ENCODE measurements around the gene GRHL1. TPM values are rescaled to one million over a fixed set of nuclear protein-coding genes. Genes with fewer than 3 reads are reported as not detected.

The GRHL1 gene
- total and polyA plus RNA-seq, 9 of the 15 experiments (the other 6 are each of a cell fraction or from before 2014, with no cell fraction given) = 1.7 to 6.1 (median 4.7) TPM

- TF ChIP-seq FOXA3 (CRISPR knock-in tag; conservative IDR thresholded peaks at IDR 0.05 in 1 of 2, IDR thresholded peaks at IDR 0.05 in 1 of 2) = peak; percentile 51 to 57; a peak in 3 of 4 replicates
- TF ChIP-seq, protein P1, sequence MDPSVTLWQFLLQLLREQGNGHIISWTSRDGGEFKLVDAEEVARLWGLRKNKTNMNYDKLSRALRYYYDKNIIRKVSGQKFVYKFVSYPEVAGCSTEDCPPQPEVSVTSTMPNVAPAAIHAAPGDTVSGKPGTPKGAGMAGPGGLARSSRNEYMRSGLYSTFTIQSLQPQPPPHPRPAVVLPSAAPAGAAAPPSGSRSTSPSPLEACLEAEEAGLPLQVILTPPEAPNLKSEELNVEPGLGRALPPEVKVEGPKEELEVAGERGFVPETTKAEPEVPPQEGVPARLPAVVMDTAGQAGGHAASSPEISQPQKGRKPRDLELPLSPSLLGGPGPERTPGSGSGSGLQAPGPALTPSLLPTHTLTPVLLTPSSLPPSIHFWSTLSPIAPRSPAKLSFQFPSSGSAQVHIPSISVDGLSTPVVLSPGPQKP (CRISPR knock-in tag; IDR thresholded peaks at IDR 0.05) = no peak
- TF ChIP-seq JUNB (CRISPR knock-in tag; conservative IDR thresholded peaks at IDR 0.05) = no peak
- no peak for TF ChIP-seq SRSF3 (IDR thresholded peaks at IDR 0.05; ENCODE audit: insufficient read depth, low read length)
- TF ChIP-seq RBM25 (IDR thresholded peaks at IDR 0.05; ENCODE audit: low read depth, low read length, severe bottlenecking) = no peak
- no peak for TF ChIP-seq SETDB1 (IDR thresholded peaks at IDR 0.05; ENCODE audit: low read length)
- TF ChIP-seq, protein P2, sequence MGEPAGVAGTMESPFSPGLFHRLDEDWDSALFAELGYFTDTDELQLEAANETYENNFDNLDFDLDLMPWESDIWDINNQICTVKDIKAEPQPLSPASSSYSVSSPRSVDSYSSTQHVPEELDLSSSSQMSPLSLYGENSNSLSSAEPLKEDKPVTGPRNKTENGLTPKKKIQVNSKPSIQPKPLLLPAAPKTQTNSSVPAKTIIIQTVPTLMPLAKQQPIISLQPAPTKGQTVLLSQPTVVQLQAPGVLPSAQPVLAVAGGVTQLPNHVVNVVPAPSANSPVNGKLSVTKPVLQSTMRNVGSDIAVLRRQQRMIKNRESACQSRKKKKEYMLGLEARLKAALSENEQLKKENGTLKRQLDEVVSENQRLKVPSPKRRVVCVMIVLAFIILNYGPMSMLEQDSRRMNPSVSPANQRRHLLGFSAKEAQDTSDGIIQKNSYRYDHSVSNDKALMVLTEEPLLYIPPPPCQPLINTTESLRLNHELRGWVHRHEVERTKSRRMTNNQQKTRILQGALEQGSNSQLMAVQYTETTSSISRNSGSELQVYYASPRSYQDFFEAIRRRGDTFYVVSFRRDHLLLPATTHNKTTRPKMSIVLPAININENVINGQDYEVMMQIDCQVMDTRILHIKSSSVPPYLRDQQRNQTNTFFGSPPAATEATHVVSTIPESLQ (CRISPR knock-in tag; IDR thresholded peaks at IDR 0.05) = no peak
- peak; percentile 34; the same call in 1 of the 2 replicates for TF ChIP-seq BACH1 (tag; IDR thresholded peaks at IDR 0.05)
- TF ChIP-seq HMG20B (CRISPR knock-in tag; IDR thresholded peaks at IDR 0.05) = no peak
- no peak for TF ChIP-seq CSDE1 (IDR thresholded peaks at IDR 0.05)
- no peak for TF ChIP-seq RFX5 (IDR thresholded peaks at IDR 0.05; ENCODE audit: low read depth, low read length)
- no peak for TF ChIP-seq THRAP3 (IDR thresholded peaks at IDR 0.05; ENCODE audit: borderline replicate concordance)
- TF ChIP-seq L3MBTL2 (IDR thresholded peaks at IDR 0.05) = peak; percentile 73; the same call in 1 of the 2 replicates
- TF ChIP-seq FOXK1 (CRISPR knock-in tag; IDR thresholded peaks at IDR 0.05; ENCODE audit: borderline replicate concordance) = no peak
- TF ChIP-seq SMARCA4 (IDR thresholded peaks at IDR 0.05) = peak; percentile 70; the same call in 1 of the 2 replicates
- TF ChIP-seq ZFP36 (IDR thresholded peaks at IDR 0.05; ENCODE audit: low read depth, low read length, partially characterized antibody) = no peak
- TF ChIP-seq NKRF (IDR thresholded peaks at IDR 0.05; ENCODE audit: borderline replicate concordance) = no peak
- TF ChIP-seq, protein P3, sequence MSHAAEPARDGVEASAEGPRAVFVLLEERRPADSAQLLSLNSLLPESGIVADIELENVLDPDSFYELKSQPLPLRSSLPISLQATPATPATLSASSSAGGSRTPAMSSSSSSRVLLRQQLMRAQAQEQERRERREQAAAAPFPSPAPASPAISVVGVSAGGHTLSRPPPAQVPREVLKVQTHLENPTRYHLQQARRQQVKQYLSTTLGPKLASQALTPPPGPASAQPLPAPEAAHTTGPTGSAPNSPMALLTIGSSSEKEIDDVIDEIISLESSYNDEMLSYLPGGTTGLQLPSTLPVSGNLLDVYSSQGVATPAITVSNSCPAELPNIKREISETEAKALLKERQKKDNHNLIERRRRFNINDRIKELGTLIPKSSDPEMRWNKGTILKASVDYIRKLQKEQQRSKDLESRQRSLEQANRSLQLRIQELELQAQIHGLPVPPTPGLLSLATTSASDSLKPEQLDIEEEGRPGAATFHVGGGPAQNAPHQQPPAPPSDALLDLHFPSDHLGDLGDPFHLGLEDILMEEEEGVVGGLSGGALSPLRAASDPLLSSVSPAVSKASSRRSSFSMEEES (CRISPR knock-in tag; IDR thresholded peaks at IDR 0.05) = peak; percentile 93
- TF ChIP-seq TGIF2 (CRISPR knock-in tag; IDR thresholded peaks at IDR 0.05) = no peak
- TF ChIP-seq, protein P4, sequence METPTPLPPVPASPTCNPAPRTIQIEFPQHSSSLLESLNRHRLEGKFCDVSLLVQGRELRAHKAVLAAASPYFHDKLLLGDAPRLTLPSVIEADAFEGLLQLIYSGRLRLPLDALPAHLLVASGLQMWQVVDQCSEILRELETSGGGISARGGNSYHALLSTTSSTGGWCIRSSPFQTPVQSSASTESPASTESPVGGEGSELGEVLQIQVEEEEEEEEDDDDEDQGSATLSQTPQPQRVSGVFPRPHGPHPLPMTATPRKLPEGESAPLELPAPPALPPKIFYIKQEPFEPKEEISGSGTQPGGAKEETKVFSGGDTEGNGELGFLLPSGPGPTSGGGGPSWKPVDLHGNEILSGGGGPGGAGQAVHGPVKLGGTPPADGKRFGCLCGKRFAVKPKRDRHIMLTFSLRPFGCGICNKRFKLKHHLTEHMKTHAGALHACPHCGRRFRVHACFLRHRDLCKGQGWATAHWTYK (CRISPR knock-in tag; IDR thresholded peaks at IDR 0.05) = no peak
- peak; percentile 67; the same call in 1 of the 2 replicates for TF ChIP-seq HDAC2 (IDR thresholded peaks at IDR 0.05)
Observed at GRCh38 chr2:9967053-9967775, 15.7 kb downstream of the GRHL1 start (continued).

Data from K562 (cell line).